ENCODE results near the gene BRD1.

Gene BRD1

GRCh38 chr22:49723478-49724029, 104.1 kb downstream of the BRD1 start:
- Histone ChIP-seq H3K9ac (ENCODE audit: low read length) (no peak overlapping the region), H3K4me3 (ENCODE audit: low read length) (no peak overlapping the region), H3K27ac (ENCODE audit: low read length) (no peak overlapping the region), H3K9me3 (ENCODE audit: control insufficient read depth, low read depth, low read length) (no peaks in the 10 kb centered on the region), H3K4me1 (ENCODE audit: control insufficient read depth, low read depth, low read length) (no peaks in the 10 kb centered on the region), H3K27me3 (ENCODE audit: control insufficient read depth, insufficient read depth, low read length) (peaks cover 49% of the 10 kb centered on the region), H3K36me3 (ENCODE audit: control insufficient read depth, low read depth, low read length) (no peaks in the 10 kb centered on the region)
